GM23338 (cell line): ENCODE measurements around the gene MYL11. TPM values are rescaled to one million over a fixed set of nuclear protein-coding genes. Genes with fewer than 3 reads are reported as not detected.
A peak's percentile ranks its signal among the peaks of the same experiment; 100 is the strongest.

Source experiments
- ATAC-seq: fragments of 200-7000 bp; cut with Tn5 transposase; 3 replicates; pipeline ENCODE4 v1.9.1; 2020
- DNase-seq: peaks from one replicate; pipeline ENCODE4 v3.0.0-alpha.2; 2015; ENCODE audit warnings: low spot score
- H2AFZ ChIP-seq: fragments of 200-600 bp; sonication (generic); 2 replicates; pipeline ENCODE4 v1.8.0; 2016; ENCODE audit warnings: antibody characterized with exemption, mild to moderate bottlenecking, moderate library complexity
- H3F3A ChIP-seq: fragments of 200-600 bp; sonication (generic); replicated peaks from 2 replicates; pipeline ENCODE4 v1.8.0; 2017; ENCODE audit warnings: antibody characterized with exemption, mixed run types, low read depth
- H3K27ac ChIP-seq: fragments of 200-600 bp; sonication (generic); 2 replicates; pipeline ENCODE4 v1.6.1; 2016; ENCODE audit warnings: low read depth
- H3K27me3 ChIP-seq: fragments of 200-600 bp; sonication (generic); 2 replicates; pipeline ENCODE4 v1.8.0; 2016; ENCODE audit warnings: mild to moderate bottlenecking, mixed run types, moderate library complexity; ENCODE audit not compliant: insufficient read depth
- H3K36me3 ChIP-seq: fragments of 200-600 bp; sonication (generic); 2 replicates; pipeline ENCODE4 v1.8.0; 2016; ENCODE audit warnings: mild to moderate bottlenecking; ENCODE audit not compliant: insufficient read depth
- H3K4me1 ChIP-seq: fragments of 200-600 bp; sonication (generic); 2 replicates; pipeline ENCODE4 v1.8.0; 2016; ENCODE audit warnings: mild to moderate bottlenecking, moderate library complexity; ENCODE audit not compliant: insufficient read depth
- H3K4me2 ChIP-seq: fragments of 200-600 bp; sonication (generic); 2 replicates; pipeline ENCODE4 v1.7.1; 2017; ENCODE audit warnings: mixed run types
- H3K4me3 ChIP-seq: fragments of 200-600 bp; sonication (generic); 2 replicates; pipeline ENCODE4 v1.6.1; 2016; ENCODE audit warnings: mixed run types
- H3K79me2 ChIP-seq: fragments of 200-600 bp; sonication (generic); replicated peaks from 2 replicates; pipeline ENCODE4 v1.8.0; 2017; ENCODE audit warnings: mild to moderate bottlenecking; ENCODE audit not compliant: insufficient read depth
- H3K9me2 ChIP-seq: fragments of 200-600 bp; sonication (generic); 2 replicates; pipeline ENCODE4 v1.8.0; 2017; ENCODE audit not compliant: insufficient read depth
- H4K20me1 ChIP-seq: fragments of 200-600 bp; sonication (generic); replicated peaks from 2 replicates; pipeline ENCODE4 v1.8.0; 2017; ENCODE audit warnings: mild to moderate bottlenecking; ENCODE audit not compliant: insufficient read depth
- H3K27ac Mint-ChIP-seq: 2 replicates; pipeline ENCODE4 v1.8.0; 2020; ENCODE audit warnings: inconsistent platforms, mild to moderate bottlenecking, moderate library complexity, mixed read lengths
- H3K27me3 Mint-ChIP-seq: 3 replicates; pipeline ENCODE4 v1.8.0; 2022; ENCODE audit warnings: low read depth, mild to moderate bottlenecking, moderate library complexity, mixed read lengths, inconsistent platforms; ENCODE audit not compliant: insufficient read depth, poor library complexity
- H3K36me3 Mint-ChIP-seq: 3 replicates; pipeline ENCODE4 v1.8.0; 2021; ENCODE audit warnings: low read depth, mild to moderate bottlenecking, inconsistent platforms, moderate library complexity, mixed read lengths
- H3K4me1 Mint-ChIP-seq: 3 replicates; pipeline ENCODE4 v1.8.0; 2020; ENCODE audit warnings: mild to moderate bottlenecking, inconsistent platforms, mixed read lengths
- H3K4me3 Mint-ChIP-seq: 3 replicates; pipeline ENCODE4 v1.8.0; 2021; ENCODE audit warnings: moderate library complexity, mild to moderate bottlenecking, inconsistent platforms, mixed read lengths
- H3K9me3 Mint-ChIP-seq: 3 replicates; pipeline ENCODE4 v1.8.0; 2020; ENCODE audit warnings: moderate library complexity, mild to moderate bottlenecking, inconsistent platforms, mixed read lengths
- CREB1 ChIP-seq: fragments of 250-450 bp; sonication (Bioruptor Pico); IDR thresholded peaks from 2 replicates; pipeline ENCODE4 v1.5.0; 2020; ENCODE audit warnings: low read depth, mild to moderate bottlenecking, moderate library complexity
- ETS1 ChIP-seq: IDR thresholded peaks from 2 replicates; pipeline ENCODE4 v1.6.1; 2016; ENCODE audit warnings: antibody characterized with exemption
- EZH2 ChIP-seq: fragments of 200-600 bp; sonication (generic); IDR thresholded peaks from one replicate; pipeline ENCODE4 v1.8.0; 2017; ENCODE audit warnings: antibody characterized with exemption, mild to moderate bottlenecking, low read depth; ENCODE audit not compliant: unreplicated experiment
- JUNB ChIP-seq: IDR thresholded peaks from one replicate; pipeline ENCODE4 v1.6.1; 2016; ENCODE audit warnings: antibody characterized with exemption; ENCODE audit not compliant: unreplicated experiment
- NANOG ChIP-seq: IDR thresholded peaks from 2 replicates; pipeline ENCODE4 v1.6.1; 2016; ENCODE audit warnings: antibody characterized with exemption, borderline replicate concordance
- POLR2AphosphoS5 ChIP-seq: IDR thresholded peaks from 2 replicates; pipeline ENCODE4 v1.6.1; 2016; ENCODE audit warnings: antibody characterized with exemption, low read depth
- REST ChIP-seq: IDR thresholded peaks from one replicate; pipeline ENCODE4 v1.6.1; 2018; ENCODE audit warnings: antibody characterized with exemption; ENCODE audit not compliant: unreplicated experiment
- STAT1 ChIP-seq: IDR thresholded peaks from one replicate; pipeline ENCODE4 v1.6.1; 2016; ENCODE audit warnings: antibody characterized with exemption; ENCODE audit not compliant: unreplicated experiment
- ZNF114 ChIP-seq: fragments of 250-450 bp; sonication (Bioruptor Pico); IDR thresholded peaks from 2 replicates; pipeline ENCODE4 v1.5.0; 2020; ENCODE audit warnings: mild to moderate bottlenecking, moderate library complexity
- ZNF331 ChIP-seq: fragments of 250-450 bp; sonication (Bioruptor Pico); IDR thresholded peaks from 2 replicates; pipeline ENCODE4 v1.5.0; 2020; ENCODE audit warnings: low read depth, mild to moderate bottlenecking, moderate library complexity
- polyA plus RNA-seq: library from polyadenylated mRNA; unstranded; fragments of >200 nt; fragmentation: Nextera tagmentation; extraction: Ambion mirVana; gene quantifications from 2 replicates; pipeline ENCODE4 v1.2.1, GENCODE V29; 2016
- total RNA-seq: library from RNA; depleted of rRNA; stranded (reverse); fragments of >200 nt; shearing (Covaris generic); gene quantifications from 2 replicates; pipeline ENCODE4 v1.2.3, GENCODE V29; 2014
- TF ChIP-seq, protein P1 (sequence below), 2 experiments: fragments of 200-600 bp in 1 of 2; sonication (generic) in 1 of 2; conservative IDR thresholded peaks; 2 replicates each; pipeline versions ENCODE4 v1.5.1 to v1.6.1; 2016 to 2017; ENCODE audit warnings: antibody characterized with exemption in 2 of 2, low read depth in 2 of 2, mild to moderate bottlenecking in 2 of 2, moderate library complexity in 1 of 2
- TF ChIP-seq, protein P2 (sequence below): fragments of 250-450 bp; sonication (Bioruptor Pico); IDR thresholded peaks from 2 replicates; pipeline ENCODE4 v1.5.0; 2020; ENCODE audit warnings: mild to moderate bottlenecking, moderate library complexity

MYL11 gene
- total and polyA plus RNA-seq, 2 experiments from 2014 or later: 3.5 TPM; not detected in 1

- peak within 1 kb of the TSS; percentile 97 for H3K27ac ChIP-seq
- Mint-ChIP-seq H3K4me3 (peak within 1 kb of the TSS; percentile 90), H3K4me1 (peaks cover 37% of the 10 kb centered on the region), H3K9me3 (no peaks in the 10 kb centered on the region), H3K27ac (peak within 1 kb of the TSS; percentile 94), H3K36me3 (peaks cover 35% of the 10 kb centered on the region), H3K27me3 (peaks cover 12% of the 10 kb centered on the region)
- H3K4me3 ChIP-seq: peak within 1 kb of the TSS; percentile 96
- DNase-seq (peak; percentile 92), ATAC-seq (peak; percentile 79)
- H3K79me2 ChIP-seq: peaks cover 20% of the 10 kb centered on the region
- peak within 1 kb of the TSS; percentile 94 for H3K4me2 ChIP-seq
- peaks cover 9% of the 10 kb centered on the region; the same call in 1 of the 2 replicates for H3K36me3 ChIP-seq
- H2AFZ ChIP-seq: peak within 1 kb of the TSS; percentile 90
- H3F3A ChIP-seq: peaks cover 45% of the 10 kb centered on the region
- H3K27me3 ChIP-seq: no peaks in the 10 kb centered on the region
- peaks cover 15% of the 10 kb centered on the region; the same call in 1 of the 2 replicates for H4K20me1 ChIP-seq
- no peaks in the 10 kb centered on the region for H3K9me2 ChIP-seq
- TF ChIP-seq, protein P1, sequence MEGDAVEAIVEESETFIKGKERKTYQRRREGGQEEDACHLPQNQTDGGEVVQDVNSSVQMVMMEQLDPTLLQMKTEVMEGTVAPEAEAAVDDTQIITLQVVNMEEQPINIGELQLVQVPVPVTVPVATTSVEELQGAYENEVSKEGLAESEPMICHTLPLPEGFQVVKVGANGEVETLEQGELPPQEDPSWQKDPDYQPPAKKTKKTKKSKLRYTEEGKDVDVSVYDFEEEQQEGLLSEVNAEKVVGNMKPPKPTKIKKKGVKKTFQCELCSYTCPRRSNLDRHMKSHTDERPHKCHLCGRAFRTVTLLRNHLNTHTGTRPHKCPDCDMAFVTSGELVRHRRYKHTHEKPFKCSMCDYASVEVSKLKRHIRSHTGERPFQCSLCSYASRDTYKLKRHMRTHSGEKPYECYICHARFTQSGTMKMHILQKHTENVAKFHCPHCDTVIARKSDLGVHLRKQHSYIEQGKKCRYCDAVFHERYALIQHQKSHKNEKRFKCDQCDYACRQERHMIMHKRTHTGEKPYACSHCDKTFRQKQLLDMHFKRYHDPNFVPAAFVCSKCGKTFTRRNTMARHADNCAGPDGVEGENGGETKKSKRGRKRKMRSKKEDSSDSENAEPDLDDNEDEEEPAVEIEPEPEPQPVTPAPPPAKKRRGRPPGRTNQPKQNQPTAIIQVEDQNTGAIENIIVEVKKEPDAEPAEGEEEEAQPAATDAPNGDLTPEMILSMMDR (conservative IDR thresholded peaks at IDR 0.05; ENCODE audit: low read depth in 2 of 2): peak in 1 of 2 experiments; percentile 50; a peak in 3 of 4 replicates
- TF ChIP-seq, protein P2, sequence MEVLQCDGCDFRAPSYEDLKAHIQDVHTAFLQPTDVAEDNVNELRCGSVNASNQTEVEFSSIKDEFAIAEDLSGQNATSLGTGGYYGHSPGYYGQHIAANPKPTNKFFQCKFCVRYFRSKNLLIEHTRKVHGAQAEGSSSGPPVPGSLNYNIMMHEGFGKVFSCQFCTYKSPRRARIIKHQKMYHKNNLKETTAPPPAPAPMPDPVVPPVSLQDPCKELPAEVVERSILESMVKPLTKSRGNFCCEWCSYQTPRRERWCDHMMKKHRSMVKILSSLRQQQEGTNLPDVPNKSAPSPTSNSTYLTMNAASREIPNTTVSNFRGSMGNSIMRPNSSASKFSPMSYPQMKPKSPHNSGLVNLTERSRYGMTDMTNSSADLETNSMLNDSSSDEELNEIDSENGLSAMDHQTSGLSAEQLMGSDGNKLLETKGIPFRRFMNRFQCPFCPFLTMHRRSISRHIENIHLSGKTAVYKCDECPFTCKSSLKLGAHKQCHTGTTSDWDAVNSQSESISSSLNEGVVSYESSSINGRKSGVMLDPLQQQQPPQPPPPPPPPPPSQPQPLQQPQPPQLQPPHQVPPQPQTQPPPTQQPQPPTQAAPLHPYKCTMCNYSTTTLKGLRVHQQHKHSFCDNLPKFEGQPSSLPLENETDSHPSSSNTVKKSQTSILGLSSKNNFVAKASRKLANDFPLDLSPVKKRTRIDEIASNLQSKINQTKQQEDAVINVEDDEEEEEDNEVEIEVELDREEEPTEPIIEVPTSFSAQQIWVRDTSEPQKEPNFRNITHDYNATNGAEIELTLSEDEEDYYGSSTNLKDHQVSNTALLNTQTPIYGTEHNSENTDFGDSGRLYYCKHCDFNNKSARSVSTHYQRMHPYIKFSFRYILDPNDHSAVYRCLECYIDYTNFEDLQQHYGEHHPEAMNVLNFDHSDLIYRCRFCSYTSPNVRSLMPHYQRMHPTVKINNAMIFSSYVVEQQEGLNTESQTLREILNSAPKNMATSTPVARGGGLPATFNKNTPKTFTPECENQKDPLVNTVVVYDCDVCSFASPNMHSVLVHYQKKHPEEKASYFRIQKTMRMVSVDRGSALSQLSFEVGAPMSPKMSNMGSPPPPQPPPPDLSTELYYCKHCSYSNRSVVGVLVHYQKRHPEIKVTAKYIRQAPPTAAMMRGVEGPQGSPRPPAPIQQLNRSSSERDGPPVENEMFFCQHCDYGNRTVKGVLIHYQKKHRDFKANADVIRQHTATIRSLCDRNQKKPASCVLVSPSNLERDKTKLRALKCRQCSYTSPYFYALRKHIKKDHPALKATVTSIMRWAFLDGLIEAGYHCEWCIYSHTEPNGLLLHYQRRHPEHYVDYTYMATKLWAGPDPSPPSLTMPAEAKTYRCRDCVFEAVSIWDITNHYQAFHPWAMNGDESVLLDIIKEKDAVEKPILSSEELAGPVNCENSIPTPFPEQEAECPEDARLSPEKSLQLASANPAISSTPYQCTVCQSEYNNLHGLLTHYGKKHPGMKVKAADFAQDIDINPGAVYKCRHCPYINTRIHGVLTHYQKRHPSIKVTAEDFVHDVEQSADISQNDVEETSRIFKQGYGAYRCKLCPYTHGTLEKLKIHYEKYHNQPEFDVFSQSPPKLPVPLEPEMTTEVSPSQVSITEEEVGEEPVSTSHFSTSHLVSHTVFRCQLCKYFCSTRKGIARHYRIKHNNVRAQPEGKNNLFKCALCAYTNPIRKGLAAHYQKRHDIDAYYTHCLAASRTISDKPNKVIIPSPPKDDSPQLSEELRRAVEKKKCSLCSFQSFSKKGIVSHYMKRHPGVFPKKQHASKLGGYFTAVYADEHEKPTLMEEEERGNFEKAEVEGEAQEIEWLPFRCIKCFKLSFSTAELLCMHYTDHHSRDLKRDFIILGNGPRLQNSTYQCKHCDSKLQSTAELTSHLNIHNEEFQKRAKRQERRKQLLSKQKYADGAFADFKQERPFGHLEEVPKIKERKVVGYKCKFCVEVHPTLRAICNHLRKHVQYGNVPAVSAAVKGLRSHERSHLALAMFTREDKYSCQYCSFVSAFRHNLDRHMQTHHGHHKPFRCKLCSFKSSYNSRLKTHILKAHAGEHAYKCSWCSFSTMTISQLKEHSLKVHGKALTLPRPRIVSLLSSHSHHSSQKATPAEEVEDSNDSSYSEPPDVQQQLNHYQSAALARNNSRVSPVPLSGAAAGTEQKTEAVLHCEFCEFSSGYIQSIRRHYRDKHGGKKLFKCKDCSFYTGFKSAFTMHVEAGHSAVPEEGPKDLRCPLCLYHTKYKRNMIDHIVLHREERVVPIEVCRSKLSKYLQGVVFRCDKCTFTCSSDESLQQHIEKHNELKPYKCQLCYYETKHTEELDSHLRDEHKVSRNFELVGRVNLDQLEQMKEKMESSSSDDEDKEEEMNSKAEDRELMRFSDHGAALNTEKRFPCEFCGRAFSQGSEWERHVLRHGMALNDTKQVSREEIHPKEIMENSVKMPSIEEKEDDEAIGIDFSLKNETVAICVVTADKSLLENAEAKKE (CRISPR knock-in tag): no peak
- TF ChIP-seq ZNF331 (CRISPR knock-in tag) (no peak), STAT1 (no peak), NANOG (no peak), ETS1 (peak; percentile 80), EZH2 (no peak), CREB1 (CRISPR knock-in tag) (peak; percentile 73), ZNF114 (CRISPR knock-in tag) (no peak), POLR2AphosphoS5 (peak; percentile 53; the same call in 1 of the 2 replicates), JUNB (no peak), REST (no peak)
- H3K4me1 ChIP-seq: peaks cover 33% of the 10 kb centered on the region
Observed at GRCh38 chr16:30395155-30395991, 20.8 kb downstream of the MYL11 start, which contains the start of gene ZNF48. Gene ZNF48 (plus strand): TSS chr16:30395420. CDS start chr16:30395795, 375 bp downstream.
